ENCODE measurements around the gene PSG6. TPM values are rescaled to one million over a fixed set of nuclear protein-coding genes. Genes with fewer than 3 reads are reported as not detected.
"Not testable (repeated sequence)": the region's sequence is repeated elsewhere in the genome, so short reads cannot be mapped to it uniquely, and the experiment has no call there.

The PSG6 gene
- total RNA-seq, 2 experiments from 2014 or later = not detected

GRCh38 chr19:42853231-42853630 lies 64.5 kb downstream of the PSG6 start:
- H3K4me1 Mint-ChIP-seq (ENCODE audit: low read depth); intact Hi-C loops (cut with DNase I, micrococcal nuclease); H3K4me3 Mint-ChIP-seq; CTCF ChIA-PET; ATAC-seq (ENCODE audit: poor library complexity); POLR2A ChIA-PET; DNase-seq; H3K27ac ChIP-seq (ENCODE audit: low read depth in 1 of 2, low read length in 2 of 2); H3K27ac Mint-ChIP-seq; H3K9me3 Mint-ChIP-seq; H3K9me3 ChIP-seq (ENCODE audit: control insufficient read depth in 1 of 2, insufficient read depth in 1 of 2, low read length in 2 of 2); H3K36me3 Mint-ChIP-seq (ENCODE audit: low read depth); H3K4me1 ChIP-seq (ENCODE audit: insufficient read depth, low read length); H3K27me3 Mint-ChIP-seq; H3K27me3 ChIP-seq (ENCODE audit: control insufficient read depth in 1 of 2, insufficient read depth in 2 of 2, low read length in 2 of 2); H3K4me3 ChIP-seq (ENCODE audit: low read length); H3K36me3 ChIP-seq (ENCODE audit: insufficient read depth, low read length): not testable (repeated sequence)

GRCh38 chr19:42852821-42853220 lies 64.9 kb downstream of the PSG6 start:
- intact Hi-C loops (cut with DNase I, micrococcal nuclease); H3K27me3 ChIP-seq (ENCODE audit: control insufficient read depth in 1 of 2, insufficient read depth in 2 of 2, low read length in 2 of 2); DNase-seq; H3K4me3 Mint-ChIP-seq; POLR2A ChIA-PET; H3K4me1 ChIP-seq (ENCODE audit: insufficient read depth, low read length); H3K27ac Mint-ChIP-seq; H3K27me3 Mint-ChIP-seq; H3K36me3 ChIP-seq (ENCODE audit: insufficient read depth, low read length); H3K27ac ChIP-seq (ENCODE audit: low read depth in 1 of 2, low read length in 2 of 2); H3K4me1 Mint-ChIP-seq (ENCODE audit: low read depth); H3K9me3 Mint-ChIP-seq; H3K9me3 ChIP-seq (ENCODE audit: control insufficient read depth in 1 of 2, insufficient read depth in 1 of 2, low read length in 2 of 2); ATAC-seq (ENCODE audit: poor library complexity); H3K4me3 ChIP-seq (ENCODE audit: low read length); CTCF ChIA-PET; H3K36me3 Mint-ChIP-seq (ENCODE audit: low read depth): not testable (repeated sequence)

Other genes starting within 250 kb of the PSG6 start
- not detected for gene PSG3, start 177.4 kb downstream of the PSG6 start, total RNA-seq
- gene PSG8, start 152.2 kb downstream of the PSG6 start, total RNA-seq = not detected
- not detected for gene PSG1, start 38.2 kb downstream of the PSG6 start, total RNA-seq
- not detected for gene PSG7, start 19.3 kb upstream of the PSG6 start, total RNA-seq
- not detected for gene PSG11, start 108.6 kb upstream of the PSG6 start, total RNA-seq
- not detected for gene PSG2, start 164.8 kb upstream of the PSG6 start, total RNA-seq

All from CD4-positive, alpha-beta T cell (primary cell).